Neural cell (in vitro differentiated cells): ENCODE data around the gene MYOG. TPM values are rescaled to one million over a fixed set of nuclear protein-coding genes. Genes with fewer than 3 reads are reported as not detected.

Experiments
- H2AFZ ChIP-seq: fragments of 200-600, 300-800 bp; sonication (generic), shearing (Covaris generic); 2 replicates; pipeline ENCODE4 v1.6.0; 2014; ENCODE audit warnings: low read depth, mild to moderate bottlenecking, antibody characterized with exemption, low read length, moderate library complexity
- H3F3A ChIP-seq: fragments of 200-600 bp; shearing (Covaris generic); 2 replicates; pipeline ENCODE4 v1.6.1; 2016; ENCODE audit warnings: mild to moderate bottlenecking, moderate library complexity, mixed read lengths, antibody characterized with exemption, low read length; ENCODE audit not compliant: insufficient read depth, poor library complexity, severe bottlenecking
- H3K27ac ChIP-seq: fragments of 200-600, 300-800 bp; sonication (generic), shearing (Covaris generic); 2 replicates; pipeline ENCODE4 v1.5.1; 2014; ENCODE audit warnings: mild to moderate bottlenecking, low read length, moderate library complexity
- H3K27me3 ChIP-seq: fragments of 300-800, 200-600 bp; sonication (generic), shearing (Covaris generic); 2 replicates; pipeline ENCODE4 v1.6.0; 2014; ENCODE audit warnings: mild to moderate bottlenecking, low read depth, low read length, moderate library complexity; ENCODE audit not compliant: insufficient read depth
- H3K36me3 ChIP-seq: fragments of 300-800, 200-600 bp; sonication (generic), shearing (Covaris generic); 2 replicates; pipeline ENCODE4 v1.5.1; 2014; ENCODE audit warnings: mild to moderate bottlenecking, antibody characterized with exemption, low read length, moderate library complexity; ENCODE audit not compliant: insufficient read depth
- H3K4me2 ChIP-seq: fragments of 300-800, 200-600 bp; sonication (generic), shearing (Covaris generic); 2 replicates; pipeline ENCODE4 v1.6.0; 2014; ENCODE audit warnings: mild to moderate bottlenecking, low read length
- H3K4me3 ChIP-seq: fragments of 300-800, 200-600 bp; sonication (generic), shearing (Covaris generic); 2 replicates; pipeline ENCODE4 v1.5.1; 2014; ENCODE audit warnings: mild to moderate bottlenecking, low read length, moderate library complexity
- H3K79me2 ChIP-seq: fragments of 200-600 bp; shearing (Covaris generic); replicated peaks from 2 replicates; pipeline ENCODE4 v1.6.0; 2014; ENCODE audit warnings: mild to moderate bottlenecking, low read length, moderate library complexity; ENCODE audit not compliant: insufficient read depth
- H3K9ac ChIP-seq: fragments of 300-800, 200-600 bp; sonication (generic), shearing (Covaris generic); 2 replicates; pipeline ENCODE4 v1.6.1; 2016; ENCODE audit warnings: mild to moderate bottlenecking, low read length, mixed read lengths
- H3K9me2 ChIP-seq: fragments of 200-600 bp; shearing (Covaris generic); 2 replicates; pipeline ENCODE4 v1.6.1; 2016; ENCODE audit warnings: mild to moderate bottlenecking, low read length, mixed read lengths; ENCODE audit not compliant: insufficient read depth
- H3K9me3 ChIP-seq: fragments of 200-600, 300-800 bp; sonication (generic), shearing (Covaris generic); 2 replicates; pipeline ENCODE4 v1.6.1; 2016; ENCODE audit warnings: mild to moderate bottlenecking, mixed run types, low read length, moderate library complexity, mixed read lengths
- H4K20me1 ChIP-seq: fragments of 200-600 bp; shearing (Covaris generic); 2 replicates; pipeline ENCODE4 v1.6.1; 2016; ENCODE audit warnings: mild to moderate bottlenecking, mixed run types; ENCODE audit not compliant: insufficient read depth
- EP300 ChIP-seq: fragments of 450-650 bp; conservative IDR thresholded peaks from 2 replicates; pipeline ENCODE4 v1.6.1; 2014; ENCODE audit warnings: antibody characterized with exemption, mild to moderate bottlenecking, moderate library complexity; ENCODE audit not compliant: poor library complexity, severe bottlenecking
- EZH2 ChIP-seq: fragments of 200-600, 300-800 bp; shearing (Covaris generic), sonication (generic); IDR thresholded peaks from 2 replicates; pipeline ENCODE4 v1.6.1; 2014; ENCODE audit warnings: antibody characterized with exemption, low read length, borderline replicate concordance, mild to moderate bottlenecking; ENCODE audit not compliant: insufficient read depth, poor library complexity, severe bottlenecking
- MXI1 ChIP-seq: fragments of 450-650 bp; conservative IDR thresholded peaks from 2 replicates; pipeline ENCODE4 v1.6.1; 2014; ENCODE audit warnings: antibody characterized with exemption, mild to moderate bottlenecking; ENCODE audit not compliant: poor library complexity, severe bottlenecking
- POLR2AphosphoS5 ChIP-seq: IDR thresholded peaks from 2 replicates; pipeline ENCODE4 v1.6.1; 2012
- RAD21 ChIP-seq: fragments of 450-650 bp; conservative IDR thresholded peaks from 2 replicates; pipeline ENCODE4 v1.6.1; 2014; ENCODE audit warnings: antibody characterized with exemption, mild to moderate bottlenecking, moderate library complexity
- SMC3 ChIP-seq: fragments of 450-650 bp; conservative IDR thresholded peaks from 2 replicates; pipeline ENCODE4 v1.6.1; 2014; ENCODE audit warnings: antibody characterized with exemption, mild to moderate bottlenecking, moderate library complexity; ENCODE audit not compliant: poor library complexity
- TAF1 ChIP-seq: IDR thresholded peaks from 2 replicates; pipeline ENCODE4 v1.6.1; 2012; ENCODE audit warnings: low read depth
- polyA plus RNA-seq: library from polyadenylated mRNA; depleted of rRNA; stranded (reverse); fragments of >200 nt; gene quantifications from 2 replicates; pipeline ENCODE4 v1.2.3, GENCODE V29; 2014
- TF ChIP-seq, protein P1 (sequence below): IDR thresholded peaks from 2 replicates; pipeline ENCODE4 v1.6.1; 2012; ENCODE audit warnings: borderline replicate concordance
- TF ChIP-seq, protein P2 (sequence below): fragments of 450-650 bp; IDR thresholded peaks from 2 replicates; pipeline ENCODE4 v1.5.1; 2014; ENCODE audit warnings: antibody characterized with exemption, mild to moderate bottlenecking, moderate library complexity; ENCODE audit not compliant: poor library complexity, severe bottlenecking

The MYOG gene
- polyA plus RNA-seq, 1 donor from 2014 or later: not detected

DNA sequence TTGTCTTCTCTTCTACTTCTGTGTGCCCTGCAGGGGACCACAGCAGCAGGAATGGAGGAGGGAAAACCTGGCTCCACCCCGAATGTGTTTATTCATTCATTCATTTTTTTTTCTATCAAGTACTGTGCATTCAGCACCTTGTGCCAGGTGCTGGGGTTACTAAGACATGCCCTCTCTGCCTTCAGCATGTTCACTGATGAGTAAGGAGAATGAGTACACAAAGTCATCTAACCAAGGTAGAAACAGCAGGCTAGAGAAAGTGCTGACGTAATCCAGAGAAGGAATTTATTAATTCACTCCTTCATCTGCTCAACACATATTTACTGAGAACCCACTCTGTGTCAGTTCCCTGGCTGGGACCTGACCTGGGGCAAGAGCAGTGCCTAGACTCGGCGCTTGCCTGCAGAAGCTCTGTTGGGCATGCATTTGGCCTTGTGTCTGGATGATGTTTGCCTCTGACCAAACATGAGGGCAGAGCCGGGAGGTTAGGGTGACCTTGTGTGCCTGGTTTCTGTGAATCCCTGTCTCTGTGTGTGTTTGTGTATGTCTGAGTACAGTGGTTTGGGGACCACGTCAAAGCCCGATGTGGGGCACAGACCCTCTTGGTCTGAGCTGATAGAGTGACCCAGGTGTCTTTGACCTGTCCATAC is 3.3 kb upstream of the MYOG start:
- Histone ChIP-seq H3K27me3 (no peaks in the 10 kb centered on the region), H3K36me3 (no peaks in the 10 kb centered on the region), H3K9ac (no peak overlapping the region), H2AFZ (no peak overlapping the region), H3K4me2 (no peak overlapping the region), H4K20me1 (no peaks in the 10 kb centered on the region), H3K9me2 (no peaks in the 10 kb centered on the region), H3F3A (no peaks in the 10 kb centered on the region), H3K79me2 (no peaks in the 10 kb centered on the region), H3K4me3 (no peak overlapping the region), H3K27ac (no peak overlapping the region), H3K9me3 (no peaks in the 10 kb centered on the region)
- TF ChIP-seq, protein P1, sequence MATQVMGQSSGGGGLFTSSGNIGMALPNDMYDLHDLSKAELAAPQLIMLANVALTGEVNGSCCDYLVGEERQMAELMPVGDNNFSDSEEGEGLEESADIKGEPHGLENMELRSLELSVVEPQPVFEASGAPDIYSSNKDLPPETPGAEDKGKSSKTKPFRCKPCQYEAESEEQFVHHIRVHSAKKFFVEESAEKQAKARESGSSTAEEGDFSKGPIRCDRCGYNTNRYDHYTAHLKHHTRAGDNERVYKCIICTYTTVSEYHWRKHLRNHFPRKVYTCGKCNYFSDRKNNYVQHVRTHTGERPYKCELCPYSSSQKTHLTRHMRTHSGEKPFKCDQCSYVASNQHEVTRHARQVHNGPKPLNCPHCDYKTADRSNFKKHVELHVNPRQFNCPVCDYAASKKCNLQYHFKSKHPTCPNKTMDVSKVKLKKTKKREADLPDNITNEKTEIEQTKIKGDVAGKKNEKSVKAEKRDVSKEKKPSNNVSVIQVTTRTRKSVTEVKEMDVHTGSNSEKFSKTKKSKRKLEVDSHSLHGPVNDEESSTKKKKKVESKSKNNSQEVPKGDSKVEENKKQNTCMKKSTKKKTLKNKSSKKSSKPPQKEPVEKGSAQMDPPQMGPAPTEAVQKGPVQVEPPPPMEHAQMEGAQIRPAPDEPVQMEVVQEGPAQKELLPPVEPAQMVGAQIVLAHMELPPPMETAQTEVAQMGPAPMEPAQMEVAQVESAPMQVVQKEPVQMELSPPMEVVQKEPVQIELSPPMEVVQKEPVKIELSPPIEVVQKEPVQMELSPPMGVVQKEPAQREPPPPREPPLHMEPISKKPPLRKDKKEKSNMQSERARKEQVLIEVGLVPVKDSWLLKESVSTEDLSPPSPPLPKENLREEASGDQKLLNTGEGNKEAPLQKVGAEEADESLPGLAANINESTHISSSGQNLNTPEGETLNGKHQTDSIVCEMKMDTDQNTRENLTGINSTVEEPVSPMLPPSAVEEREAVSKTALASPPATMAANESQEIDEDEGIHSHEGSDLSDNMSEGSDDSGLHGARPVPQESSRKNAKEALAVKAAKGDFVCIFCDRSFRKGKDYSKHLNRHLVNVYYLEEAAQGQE: no peak
- TF ChIP-seq POLR2AphosphoS5 (no peak), EZH2 (no peak), RAD21 (no peak), TAF1 (no peak), MXI1 (no peak), SMC3 (no peak)
- TF ChIP-seq, protein P2, sequence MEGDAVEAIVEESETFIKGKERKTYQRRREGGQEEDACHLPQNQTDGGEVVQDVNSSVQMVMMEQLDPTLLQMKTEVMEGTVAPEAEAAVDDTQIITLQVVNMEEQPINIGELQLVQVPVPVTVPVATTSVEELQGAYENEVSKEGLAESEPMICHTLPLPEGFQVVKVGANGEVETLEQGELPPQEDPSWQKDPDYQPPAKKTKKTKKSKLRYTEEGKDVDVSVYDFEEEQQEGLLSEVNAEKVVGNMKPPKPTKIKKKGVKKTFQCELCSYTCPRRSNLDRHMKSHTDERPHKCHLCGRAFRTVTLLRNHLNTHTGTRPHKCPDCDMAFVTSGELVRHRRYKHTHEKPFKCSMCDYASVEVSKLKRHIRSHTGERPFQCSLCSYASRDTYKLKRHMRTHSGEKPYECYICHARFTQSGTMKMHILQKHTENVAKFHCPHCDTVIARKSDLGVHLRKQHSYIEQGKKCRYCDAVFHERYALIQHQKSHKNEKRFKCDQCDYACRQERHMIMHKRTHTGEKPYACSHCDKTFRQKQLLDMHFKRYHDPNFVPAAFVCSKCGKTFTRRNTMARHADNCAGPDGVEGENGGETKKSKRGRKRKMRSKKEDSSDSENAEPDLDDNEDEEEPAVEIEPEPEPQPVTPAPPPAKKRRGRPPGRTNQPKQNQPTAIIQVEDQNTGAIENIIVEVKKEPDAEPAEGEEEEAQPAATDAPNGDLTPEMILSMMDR: no peak

DNA sequence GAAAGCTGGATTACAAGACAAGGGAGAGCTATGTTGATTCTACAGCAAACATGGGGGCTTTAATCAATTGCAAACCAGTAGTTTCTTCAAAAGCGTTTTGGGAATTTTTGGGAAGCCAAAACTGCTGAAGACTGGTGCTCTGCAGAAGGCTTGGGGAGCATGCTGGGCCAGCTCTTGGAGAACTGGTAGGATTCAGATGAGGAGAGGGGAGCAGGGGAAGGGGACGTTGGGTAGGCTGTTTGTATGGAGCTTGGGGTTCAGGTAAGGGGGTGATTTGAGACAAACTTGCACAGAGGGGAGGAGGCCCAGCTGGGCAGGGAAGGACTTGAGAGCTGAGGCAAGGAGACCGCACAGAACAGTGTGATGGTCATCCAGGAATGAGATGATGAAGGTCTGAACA is 2.6 kb upstream of the MYOG start:
- Histone ChIP-seq H2AFZ (no peak overlapping the region), H3K4me3 (no peak overlapping the region), H3K4me2 (no peak overlapping the region), H3K27me3 (no peaks in the 10 kb centered on the region), H4K20me1 (no peaks in the 10 kb centered on the region), H3F3A (no peaks in the 10 kb centered on the region), H3K9me3 (no peaks in the 10 kb centered on the region), H3K79me2 (no peaks in the 10 kb centered on the region), H3K9me2 (no peaks in the 10 kb centered on the region), H3K27ac (no peak overlapping the region), H3K9ac (no peak overlapping the region), H3K36me3 (no peaks in the 10 kb centered on the region)
- no peak for TF ChIP-seq RAD21
- no peak for TF ChIP-seq EZH2
- TF ChIP-seq, protein P1: no peak
- TF ChIP-seq POLR2AphosphoS5: no peak
- no peak for TF ChIP-seq SMC3
- no peak for TF ChIP-seq TAF1
- TF ChIP-seq, protein P2: no peak
- TF ChIP-seq EP300: no peak
- TF ChIP-seq MXI1: no peak
